NCI-H226 (cell line): ENCODE data around the gene ANKRD10.

Experiments used
- DNase-seq: peaks from one replicate; pipeline ENCODE4 v3.0.0-alpha.2; 2015

Gene ANKRD10

DNA sequence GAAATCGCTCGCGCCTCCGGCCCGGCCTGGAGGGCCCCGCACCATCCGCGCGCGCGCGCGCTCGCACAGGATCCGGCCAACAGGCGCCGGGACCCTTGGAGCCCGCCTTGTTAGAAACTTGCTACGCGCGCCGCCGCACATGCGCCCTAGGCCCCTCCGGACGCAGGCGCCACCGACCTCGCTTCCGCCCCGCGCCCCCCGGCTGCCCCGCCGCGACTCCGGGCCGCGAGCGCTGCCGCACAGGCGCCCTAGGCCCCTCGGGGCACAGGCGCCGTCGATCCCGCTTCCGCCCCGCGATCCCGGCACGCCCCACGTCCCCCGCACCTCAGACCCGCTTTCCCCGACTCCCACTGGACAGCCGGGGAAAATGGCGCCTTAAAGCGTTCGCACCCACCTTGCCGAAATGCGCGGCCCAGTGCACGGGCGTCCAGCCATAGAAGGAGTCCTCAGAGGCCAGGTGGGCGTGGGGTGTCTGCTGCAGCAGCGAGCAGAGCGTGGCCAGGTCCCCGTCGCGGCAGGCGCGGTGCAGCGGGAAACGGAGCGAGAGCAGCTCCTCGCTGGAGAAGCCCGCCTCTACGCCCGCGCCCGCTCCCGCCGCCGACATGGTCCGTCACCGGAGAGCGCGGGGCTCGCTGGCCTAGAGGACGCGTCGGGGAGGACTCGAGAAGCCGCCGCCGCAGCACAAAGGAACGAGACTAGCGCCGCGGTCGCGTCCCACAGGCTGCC is 375 bp downstream of the ANKRD10 start:
- DNase-seq = peak; percentile 73

DNA sequence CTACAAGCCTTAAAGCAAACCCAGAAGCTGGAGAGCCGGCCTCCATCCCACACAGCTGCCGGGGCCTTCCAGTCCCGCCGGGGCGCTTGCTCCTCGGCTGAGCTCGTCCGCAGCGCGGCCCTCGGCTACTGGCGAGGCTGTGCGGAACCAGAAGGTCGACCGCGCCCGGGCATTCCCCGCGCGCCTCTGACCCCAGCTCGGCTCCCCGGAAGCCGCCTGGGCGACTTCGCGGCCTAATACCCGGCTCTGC is 863 bp downstream of the ANKRD10 start:
- no peak for DNase-seq

DNA sequence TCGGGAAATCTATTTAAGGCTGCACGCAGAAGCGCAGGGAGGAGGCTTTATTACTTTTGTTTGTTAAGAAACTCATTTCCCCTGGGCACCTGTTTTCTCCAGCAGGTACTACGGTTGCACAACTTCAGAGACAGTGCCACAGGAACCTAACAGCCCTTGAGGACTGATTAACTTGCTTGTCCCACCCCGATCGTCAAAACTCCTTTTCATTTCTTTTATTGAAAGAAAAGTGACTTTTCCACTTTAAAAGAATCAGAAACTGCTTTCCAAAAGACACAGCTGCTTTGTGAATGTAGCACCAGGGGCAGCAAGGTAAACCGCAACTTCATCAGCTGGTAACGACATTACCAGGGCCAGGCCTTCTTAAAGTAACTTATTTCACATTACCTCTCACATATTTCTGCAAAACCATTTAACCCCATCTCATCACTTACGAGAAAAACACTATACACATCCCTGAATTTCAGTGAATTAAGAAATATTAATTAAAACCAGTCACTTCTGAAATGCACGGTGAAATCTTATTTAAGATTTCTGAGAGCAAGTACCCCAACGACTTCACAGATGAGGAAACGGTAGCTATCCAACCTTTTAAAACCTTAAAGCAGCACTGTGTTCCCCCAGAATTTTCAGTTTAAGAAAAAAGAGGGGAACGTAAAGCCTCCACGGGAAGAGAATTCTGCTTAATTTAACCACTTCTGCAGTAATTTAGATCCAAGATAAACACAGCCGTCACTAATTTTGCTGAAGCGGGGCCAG is 1.4 kb downstream of the ANKRD10 start:
- no peak for DNase-seq

DNA sequence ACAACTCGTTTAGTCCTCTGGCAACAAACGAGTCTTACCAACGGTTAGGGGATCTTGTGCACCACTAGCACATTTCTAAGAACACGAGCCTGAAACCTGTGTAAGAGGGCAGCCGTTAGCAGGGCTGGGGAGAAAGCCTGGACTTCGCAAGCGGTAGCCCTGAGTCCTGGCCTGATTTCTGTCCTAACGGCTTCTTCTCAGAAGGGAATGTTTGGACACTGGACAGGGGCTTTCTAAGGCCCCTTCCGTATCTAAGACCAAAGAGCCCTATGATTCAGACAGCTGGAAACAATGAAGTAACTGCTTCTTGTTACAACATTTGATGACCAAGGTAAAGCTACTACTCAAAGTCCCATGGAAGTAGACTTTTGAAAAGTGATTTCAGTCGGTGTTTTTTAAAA is 2.2 kb downstream of the ANKRD10 start:
- peak; percentile 13 for DNase-seq

DNA sequence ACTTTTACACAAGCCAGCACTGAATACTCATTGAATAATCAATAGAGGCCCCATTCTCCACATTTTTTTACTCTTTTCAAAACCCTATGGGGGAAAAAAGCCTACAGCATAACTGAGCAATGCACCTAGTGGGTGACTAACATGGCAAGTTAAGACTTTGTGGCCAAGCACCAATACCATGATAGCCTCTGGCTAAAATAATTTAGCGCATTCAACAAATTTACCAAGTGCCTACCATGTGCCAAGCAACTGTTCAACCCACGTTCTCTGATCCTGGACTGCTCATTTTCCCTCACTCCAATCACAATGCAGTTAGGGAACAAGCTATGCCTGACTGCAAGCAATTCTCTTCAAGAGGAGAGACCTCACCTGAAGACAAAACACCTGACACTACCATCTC is 3.0 kb downstream of the ANKRD10 start:
- peak; percentile 48 for DNase-seq

DNA sequence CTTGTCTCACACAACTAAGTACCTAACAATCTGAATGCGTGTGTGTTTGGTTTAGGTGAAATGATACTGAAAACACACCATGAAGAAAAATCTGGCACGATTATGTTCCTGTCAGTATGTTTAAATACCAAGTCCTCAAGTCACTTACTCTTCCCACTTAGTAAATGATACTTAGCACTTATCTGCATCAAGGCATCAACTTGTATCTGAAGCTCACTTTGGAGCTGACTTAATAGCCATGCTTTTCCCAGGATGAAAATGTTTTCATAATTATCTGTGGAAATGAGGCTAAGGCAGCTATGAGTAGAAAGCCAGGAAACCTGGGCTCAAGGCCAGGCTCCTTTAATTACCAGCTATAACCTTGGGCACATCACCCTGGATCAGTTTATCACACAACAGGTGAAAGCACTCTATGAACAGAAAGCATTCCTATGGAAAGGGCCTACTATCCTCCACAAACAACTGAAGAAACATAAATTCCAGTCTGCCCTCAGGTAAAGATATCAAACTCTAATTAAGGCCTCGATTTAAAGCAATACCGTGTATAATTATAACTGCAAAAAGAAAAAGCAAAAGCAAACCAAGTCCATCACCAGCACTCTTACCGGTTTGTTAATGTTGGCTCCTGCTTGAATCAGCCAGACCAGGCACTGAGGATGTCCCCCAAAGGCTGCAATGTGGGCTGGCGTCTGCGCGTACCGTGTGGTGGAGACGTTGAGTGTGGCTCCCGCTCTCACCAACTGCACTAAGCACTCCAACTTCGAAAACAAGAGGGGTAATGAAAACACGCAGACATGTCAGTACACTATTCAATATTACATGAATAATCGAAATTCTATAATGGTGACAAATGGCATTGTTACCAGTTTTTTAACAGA is 4.6 kb downstream of the ANKRD10 start:
- no peak for DNase-seq

DNA sequence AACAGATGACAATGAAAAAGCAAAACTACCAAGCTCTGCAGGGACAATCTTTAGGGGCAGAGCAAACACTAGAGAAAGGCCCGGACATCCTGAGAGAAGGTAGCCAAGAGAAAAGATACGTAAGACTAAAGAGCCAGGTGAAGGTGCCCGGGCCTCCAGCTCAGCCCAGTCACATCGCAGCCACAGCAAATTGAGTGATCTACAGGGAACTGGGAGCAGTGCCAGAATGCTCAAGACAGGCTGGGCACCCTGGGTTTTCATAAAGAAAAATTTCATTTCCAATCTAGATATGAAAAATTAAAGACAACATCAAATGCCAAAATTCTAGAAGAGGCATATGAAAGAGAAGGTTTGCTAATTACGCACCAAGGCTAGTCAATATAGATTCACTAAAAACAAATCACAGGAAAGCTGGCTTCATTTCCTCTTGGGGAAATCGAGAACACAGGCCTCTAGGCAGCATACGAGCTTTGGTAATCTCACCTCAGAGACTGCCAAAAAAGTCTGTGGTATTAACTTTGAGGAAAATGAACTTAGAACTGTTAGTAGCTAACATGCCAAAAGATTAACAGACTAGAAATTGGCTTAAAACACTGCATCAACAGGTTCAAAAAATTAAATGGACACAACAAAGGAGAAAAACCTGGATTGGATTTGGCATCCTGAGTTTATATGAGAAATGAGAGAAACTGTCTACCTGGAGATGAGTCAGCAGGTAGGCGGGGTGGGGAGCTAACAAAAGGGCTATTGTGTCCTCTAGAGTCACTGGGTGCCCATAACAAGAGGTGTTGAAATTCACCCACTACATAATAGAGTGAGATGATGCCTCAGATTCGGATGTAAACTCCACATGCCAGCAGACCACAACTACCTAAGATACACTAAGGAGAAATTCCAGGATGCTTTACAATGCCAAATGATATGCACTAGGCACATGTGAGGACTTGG is 6.6 kb downstream of the ANKRD10 start:
- DNase-seq = peak; percentile 52

DNA sequence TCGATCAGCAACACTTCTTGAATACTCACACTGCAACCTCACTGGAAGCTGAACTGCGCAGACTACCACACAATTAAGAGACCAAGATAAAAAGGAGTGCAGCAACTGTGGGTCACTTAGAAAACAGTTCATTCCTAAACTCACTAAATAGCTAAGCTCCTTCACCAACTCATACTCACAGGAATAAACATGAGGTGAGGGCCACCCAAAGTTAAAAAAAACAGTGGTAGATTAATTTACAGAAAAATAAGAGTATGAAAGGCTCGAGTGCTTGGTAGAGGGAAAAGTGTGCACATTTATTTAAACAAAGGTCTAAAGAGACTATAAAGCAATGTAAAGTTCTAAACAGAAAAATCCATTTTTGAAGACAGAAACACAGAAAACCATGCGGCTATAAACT is 7.6 kb downstream of the ANKRD10 start:
- no peak for DNase-seq

DNA sequence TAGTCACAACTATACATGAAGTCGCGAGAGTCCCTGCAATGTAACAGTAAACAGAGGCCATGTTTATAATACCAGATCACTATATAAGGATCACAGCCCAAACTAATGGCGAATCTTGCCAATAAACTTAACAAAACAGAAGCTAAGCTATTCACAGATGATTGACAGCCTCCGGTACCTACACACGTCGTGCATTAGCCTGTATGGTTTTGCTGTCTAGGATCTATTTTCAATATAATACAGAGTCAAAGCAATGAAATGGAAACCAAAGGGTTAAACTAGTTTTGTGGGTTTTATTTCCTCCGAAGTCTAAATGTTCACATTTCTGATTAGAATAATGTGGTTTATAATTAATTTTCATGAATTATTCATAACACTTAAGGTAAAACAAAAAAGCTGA is 10.1 kb downstream of the ANKRD10 start:
- DNase-seq = no peak

DNA sequence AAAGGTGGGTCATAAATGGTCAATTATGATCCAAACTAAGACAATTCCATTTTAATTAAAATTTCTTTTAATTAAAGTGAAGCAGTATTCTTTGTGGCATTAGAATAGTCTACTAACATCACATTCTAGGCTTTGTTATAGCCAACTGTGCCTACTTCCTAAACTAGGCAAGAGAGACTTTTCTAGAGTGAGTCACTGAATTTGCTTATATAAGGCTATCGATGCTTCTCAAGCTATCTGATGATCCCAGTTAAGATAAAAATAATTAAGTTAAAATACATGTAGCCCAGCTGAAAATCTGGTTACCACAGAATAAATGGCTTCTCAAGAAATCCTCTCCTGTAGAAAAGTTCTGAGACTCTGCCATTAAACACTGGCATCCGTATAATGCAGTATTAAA is 12.5 kb downstream of the ANKRD10 start:
- no peak for DNase-seq

DNA sequence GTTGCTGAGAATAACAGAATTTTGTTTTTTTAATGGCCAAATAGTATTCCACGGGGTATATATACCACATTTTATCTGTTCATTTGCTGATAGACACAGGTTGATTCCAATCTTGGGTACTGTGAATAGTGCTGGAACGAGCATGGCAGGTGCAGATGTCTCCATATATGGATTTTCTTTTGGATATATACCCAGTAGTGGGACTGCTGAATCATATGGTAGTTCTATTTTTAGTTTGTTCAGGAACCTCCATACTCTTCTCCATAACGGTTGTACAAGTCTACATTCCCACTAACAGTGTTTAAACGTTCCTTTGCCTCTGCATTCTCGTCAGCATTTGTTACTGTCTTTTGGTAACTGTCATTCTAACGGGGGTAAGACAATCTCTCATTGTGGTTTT is 17.3 kb downstream of the ANKRD10 start:
- DNase-seq = no peak

DNA sequence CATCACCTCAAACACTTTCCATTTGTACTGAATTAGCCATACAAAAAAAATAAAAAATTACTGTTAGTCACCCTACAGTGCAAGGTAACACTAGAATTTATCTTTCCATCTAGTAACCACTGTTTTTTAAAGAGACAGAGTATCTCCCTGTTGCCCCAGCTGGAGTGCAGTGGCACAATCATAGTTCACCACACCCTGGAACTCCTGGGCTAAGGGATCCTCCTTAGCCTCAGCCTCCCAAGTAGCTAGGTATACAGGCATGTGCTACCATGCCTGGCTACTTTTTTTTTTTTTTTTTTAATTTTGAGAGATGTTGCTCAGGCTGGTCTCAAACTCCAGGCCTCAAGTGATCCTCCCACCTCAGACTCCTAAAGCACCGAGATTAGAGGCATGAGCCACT is 17.9 kb downstream of the ANKRD10 start:
- no peak for DNase-seq

DNA sequence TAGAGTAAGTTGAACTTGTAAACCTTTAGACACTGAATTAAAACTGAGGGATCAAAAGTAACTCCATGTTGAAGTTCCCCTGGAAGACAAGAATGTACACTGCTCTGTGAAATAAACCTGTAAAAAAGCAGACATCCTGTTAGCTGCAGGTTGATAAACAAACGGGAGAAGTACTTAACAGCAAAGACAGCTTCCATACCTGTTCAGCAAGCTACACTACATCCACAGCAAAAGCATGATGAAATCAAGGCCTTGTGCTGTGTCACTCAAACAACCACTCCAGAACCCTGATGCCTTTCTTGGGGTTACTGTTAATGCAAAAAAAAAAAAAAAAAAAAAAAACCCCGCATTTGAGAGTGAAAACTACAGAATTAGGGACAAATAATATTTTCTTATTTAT is 20.8 kb downstream of the ANKRD10 start:
- DNase-seq = no peak

DNA sequence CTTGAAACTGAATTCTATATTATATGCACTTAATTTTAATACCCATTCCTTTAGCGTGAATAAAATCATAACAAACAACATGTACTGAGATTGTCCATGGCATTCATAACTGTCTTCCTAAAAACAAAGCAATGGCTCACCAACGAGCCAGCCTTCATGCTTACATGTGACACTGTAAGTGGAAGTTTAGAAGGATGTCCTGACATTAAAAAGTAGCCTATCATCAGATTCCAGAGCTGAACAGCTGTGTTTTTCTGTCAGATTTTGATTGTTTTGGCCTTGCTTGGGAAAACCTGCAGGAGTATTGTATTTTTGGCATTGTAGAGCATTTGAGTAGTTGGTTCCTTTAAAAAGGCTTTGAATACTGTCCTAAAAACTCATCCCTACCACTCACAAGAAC is 21.3 kb downstream of the ANKRD10 start:
- DNase-seq = no peak

DNA sequence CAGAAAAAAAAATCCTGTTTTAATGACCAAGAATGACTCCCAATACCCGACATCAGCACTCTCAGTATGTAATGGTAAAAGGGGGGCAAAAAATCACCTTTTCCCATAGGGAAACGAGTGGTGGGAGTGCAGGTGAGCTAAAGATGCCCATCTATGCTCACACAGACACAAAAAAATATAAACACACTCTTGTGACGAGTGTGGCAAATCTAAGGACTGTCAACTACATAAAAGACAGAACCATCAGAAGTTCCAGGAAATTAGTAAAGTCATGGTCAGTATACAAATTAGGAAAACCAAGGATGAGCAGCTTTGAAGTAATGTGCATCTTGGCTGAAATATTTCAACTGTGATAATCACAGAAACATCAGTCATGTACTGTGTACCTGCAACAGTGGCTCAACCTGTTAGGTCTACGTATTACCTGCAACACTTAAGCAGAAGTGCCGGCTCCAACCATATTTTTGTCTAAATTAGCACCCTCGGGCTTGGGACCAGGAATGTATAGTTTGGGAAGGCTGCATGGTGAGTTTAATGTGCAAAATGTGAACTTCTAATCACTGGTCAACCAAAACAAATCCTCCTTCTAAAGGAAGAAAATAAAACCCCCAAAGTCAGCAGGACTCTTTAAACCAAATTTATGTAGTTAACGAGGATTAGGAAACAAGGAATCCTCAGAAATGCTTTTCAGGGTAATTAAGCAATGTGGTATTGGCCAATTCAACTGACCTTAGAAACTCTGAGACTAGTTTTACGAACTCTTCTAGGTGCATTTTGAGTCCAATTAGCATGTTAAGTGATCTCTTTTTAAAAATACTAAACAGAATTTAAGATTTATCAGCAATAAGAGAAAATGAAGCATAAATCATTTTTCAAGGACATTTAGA is 24.3 kb downstream of the ANKRD10 start:
- no peak for DNase-seq

DNA sequence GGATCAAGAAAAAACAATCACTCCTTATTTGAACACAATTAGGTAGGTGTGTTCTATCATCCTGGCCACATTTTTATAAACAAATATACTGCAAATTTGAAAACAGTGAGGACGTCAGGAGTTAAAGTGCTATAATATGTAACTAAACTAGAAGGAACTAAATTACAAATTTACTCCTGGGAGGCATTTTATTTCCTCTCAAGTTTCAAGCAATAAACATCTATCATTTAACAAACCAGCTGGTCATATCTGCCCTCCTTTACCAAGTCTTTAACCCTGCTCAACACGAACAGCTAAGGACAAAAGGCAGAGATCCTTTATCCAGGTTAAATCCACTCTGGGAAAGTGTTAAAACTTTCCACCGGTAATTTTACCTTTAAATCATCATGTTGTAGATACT is 26.5 kb downstream of the ANKRD10 start:
- DNase-seq = no peak

DNA sequence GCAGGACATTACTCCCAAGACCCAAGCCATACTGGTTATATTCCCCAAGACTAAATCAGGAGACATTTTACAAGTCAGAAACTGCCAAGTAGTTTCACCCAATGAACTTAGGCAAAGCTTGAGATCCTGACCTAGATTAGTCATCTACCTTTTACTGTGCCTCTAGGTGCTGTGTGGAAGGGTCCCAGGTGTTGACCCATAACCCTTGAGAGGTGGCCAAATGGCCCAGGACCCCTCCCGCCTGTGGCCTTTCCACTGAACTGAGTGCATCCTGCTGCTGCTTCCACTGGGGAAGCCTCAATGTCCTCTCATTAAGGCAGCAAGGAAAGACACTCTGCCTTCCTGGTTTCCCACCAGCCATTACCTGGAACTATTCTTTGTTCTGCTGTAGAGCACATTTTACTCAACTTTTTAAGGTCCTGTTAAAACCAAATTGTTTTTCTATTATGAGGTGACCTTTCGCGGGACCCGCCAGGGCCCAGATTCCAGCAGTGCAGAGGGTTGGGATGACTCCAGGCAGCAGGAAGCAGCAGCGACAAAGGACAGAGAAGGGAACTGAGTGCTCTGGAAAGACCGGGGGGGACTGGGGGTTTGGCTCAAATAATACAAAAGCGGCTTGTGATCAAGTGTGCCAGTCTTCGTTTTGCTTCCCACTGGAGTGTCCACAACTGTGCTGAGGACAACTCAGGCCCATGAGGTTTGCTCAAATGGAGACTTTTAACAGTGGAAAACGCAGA is 27.1 kb downstream of the ANKRD10 start:
- no peak for DNase-seq

DNA sequence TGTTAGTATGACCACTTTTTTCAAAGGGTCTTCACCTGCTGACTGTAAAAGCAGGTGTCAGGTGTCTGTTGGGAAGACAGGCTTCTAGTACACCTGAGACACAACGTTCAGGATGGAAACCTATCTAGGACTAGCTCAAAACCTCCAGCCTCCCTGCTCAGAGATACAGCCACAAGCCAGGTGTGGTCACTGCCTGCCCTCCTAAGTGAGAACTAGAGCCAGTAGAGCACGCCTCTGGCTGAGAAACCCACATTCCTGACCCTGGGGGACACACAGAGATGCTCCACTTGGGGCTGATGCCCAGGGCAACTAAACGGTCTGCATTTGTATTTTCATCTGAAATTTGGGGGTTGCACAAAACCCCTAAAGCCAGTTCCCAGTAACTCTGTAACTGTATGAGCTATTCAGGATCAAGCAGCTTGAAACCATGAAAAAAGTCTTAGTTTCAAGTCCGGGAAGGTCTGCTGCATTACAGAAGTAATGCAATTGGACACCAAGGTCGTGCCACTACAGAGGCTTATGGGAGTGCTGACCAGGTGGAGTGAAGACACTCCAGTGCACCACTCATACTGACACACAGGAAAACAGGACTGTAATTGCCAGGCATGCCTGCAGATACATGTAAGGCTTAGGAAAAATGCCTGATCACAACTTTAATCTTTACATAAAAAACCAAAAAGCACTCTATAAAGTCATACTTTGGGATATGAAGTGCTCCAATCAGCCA is 27.8 kb downstream of the ANKRD10 start:
- DNase-seq = no peak

DNA sequence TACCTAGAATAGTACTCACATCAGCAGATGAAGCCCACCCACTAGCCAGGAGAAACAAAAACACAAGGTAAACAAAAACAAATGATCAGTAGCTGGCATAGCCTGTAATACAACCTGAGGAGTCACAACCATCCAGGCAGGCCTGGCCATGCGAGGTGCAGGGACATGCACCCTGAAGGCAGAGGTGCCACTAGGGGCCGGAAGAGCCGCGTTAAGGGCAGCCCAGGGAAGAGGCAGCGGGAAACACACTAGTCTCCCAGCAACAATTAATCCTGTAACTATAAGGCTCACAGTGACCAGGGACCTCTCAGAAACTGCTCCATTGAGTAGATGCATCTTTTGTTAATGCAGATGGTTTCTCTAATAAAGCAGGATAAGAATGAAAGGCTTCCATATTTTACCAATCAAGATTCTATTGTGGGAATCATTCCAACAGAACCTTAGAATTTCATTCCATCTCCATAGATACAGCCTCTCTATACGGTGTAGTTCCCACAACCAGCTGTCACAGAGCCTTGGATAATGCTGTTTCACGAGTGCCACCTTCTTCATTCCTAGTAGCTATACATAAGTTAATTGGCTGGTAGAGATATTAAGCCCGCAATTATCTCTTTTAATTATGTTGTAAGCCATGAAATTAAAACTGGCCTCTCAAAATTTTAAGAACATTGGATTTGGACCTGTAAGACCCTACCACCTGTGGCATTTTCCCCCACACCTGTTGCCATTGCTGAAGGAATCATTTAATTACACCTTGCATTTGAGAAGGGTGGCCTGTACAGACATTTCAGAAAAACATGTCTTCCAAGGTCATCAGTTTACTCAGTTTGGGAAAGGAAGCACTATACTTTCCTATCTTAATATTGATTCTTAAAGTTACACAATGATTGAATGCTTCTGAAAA is 28.7 kb downstream of the ANKRD10 start:
- DNase-seq = no peak
